Measurements from ENCODE around the gene ARHGAP15.

GRCh38 chr2:143133783-143134182 lies 4.6 kb downstream of the ARHGAP15 start:
- no peak for TF ChIP-seq YY1 (IDR thresholded peaks at IDR 0.05; ENCODE audit: low read depth)
- TF ChIP-seq CEBPB (IDR thresholded peaks at IDR 0.05): no peak
- TF ChIP-seq REST (IDR thresholded peaks at IDR 0.05; ENCODE audit: low read depth): no peak
- no peak for TF ChIP-seq FOXM1 (IDR thresholded peaks at IDR 0.05; ENCODE audit: borderline replicate concordance, low read depth)
- no peak for TF ChIP-seq TCF12 (IDR thresholded peaks at IDR 0.05; ENCODE audit: low read depth)

Measured in Ishikawa (cell line).